22Rv1 (cell line): Measurements from ENCODE around the gene DMD.

Experiments
- ZFX ChIP-seq: fragments of 450-650 bp; IDR thresholded peaks from 2 replicates; pipeline ENCODE4 v1.6.1; 2017; ENCODE audit warnings: antibody characterized with exemption, borderline replicate concordance
- TF ChIP-seq, protein P1 (sequence below): fragments of 450-650 bp; IDR thresholded peaks from 2 replicates; pipeline ENCODE4 v1.5.1; 2017; ENCODE audit warnings: mild to moderate bottlenecking

DNA sequence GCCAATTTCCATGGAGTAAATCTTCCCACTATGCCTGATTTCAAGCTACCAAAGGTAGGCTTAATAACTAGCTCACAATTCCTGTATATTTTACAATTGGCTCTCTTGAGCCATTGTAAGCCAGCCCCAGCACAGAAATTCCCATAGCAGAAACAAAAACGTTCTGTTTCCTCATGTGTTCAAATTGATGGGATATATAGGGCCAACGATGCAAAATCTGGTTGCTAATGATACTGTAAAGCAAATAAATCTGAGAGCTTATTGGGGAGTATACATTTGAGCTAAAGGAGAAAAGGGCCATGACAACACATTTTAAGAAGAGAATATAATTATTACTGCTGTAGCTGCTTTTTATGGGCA lies 1872.4 kb downstream of the DMD start:
- TF ChIP-seq, protein P1, sequence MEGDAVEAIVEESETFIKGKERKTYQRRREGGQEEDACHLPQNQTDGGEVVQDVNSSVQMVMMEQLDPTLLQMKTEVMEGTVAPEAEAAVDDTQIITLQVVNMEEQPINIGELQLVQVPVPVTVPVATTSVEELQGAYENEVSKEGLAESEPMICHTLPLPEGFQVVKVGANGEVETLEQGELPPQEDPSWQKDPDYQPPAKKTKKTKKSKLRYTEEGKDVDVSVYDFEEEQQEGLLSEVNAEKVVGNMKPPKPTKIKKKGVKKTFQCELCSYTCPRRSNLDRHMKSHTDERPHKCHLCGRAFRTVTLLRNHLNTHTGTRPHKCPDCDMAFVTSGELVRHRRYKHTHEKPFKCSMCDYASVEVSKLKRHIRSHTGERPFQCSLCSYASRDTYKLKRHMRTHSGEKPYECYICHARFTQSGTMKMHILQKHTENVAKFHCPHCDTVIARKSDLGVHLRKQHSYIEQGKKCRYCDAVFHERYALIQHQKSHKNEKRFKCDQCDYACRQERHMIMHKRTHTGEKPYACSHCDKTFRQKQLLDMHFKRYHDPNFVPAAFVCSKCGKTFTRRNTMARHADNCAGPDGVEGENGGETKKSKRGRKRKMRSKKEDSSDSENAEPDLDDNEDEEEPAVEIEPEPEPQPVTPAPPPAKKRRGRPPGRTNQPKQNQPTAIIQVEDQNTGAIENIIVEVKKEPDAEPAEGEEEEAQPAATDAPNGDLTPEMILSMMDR: no peak
- no peak for TF ChIP-seq ZFX
